Measurements from ENCODE around the gene NOTCH1. TPM values are rescaled to one million over a fixed set of nuclear protein-coding genes. Genes with fewer than 3 reads are reported as not detected.

The NOTCH1 gene
- total and polyA plus RNA-seq, 2 of the 4 experiments (the other 2 are of a cell fraction), result 1.8 to 6.0 TPM

- 0 out of 2 replicates have a peak, but pooled peaks cover 4% of the 10 kb centered on the region for H3K4me1 ChIP-seq (ENCODE audit: control insufficient read depth, insufficient read depth, low read length)
- no peak overlapping the region for H3K27ac ChIP-seq (ENCODE audit: insufficient read depth, low read length)
- in situ Hi-C loops (cut with MboI; ENCODE audit: low sequenced_read_pairs), result no loop called here
- intact Hi-C loops (cut with micrococcal nuclease), result loop anchor here (1.0 kb wide), 1 partner anchor 137 kb away; no protein-coding TSS in a partner anchor
- no peaks in the 10 kb centered on the region for H3K9me3 ChIP-seq (ENCODE audit: control insufficient read depth, insufficient read depth, low read length)
- no peak overlapping the region for H2AK9ac ChIP-seq (replicated peaks; ENCODE audit: low read depth, low read length, poor library complexity)
- TF ChIP-seq RCOR1 (IDR thresholded peaks at IDR 0.05; ENCODE audit: insufficient replicate concordance, low read length), result peak; percentile 55
- no peak for TF ChIP-seq NFE2L2 (IDR thresholded peaks at IDR 0.05; ENCODE audit: low read depth, low read length)
- TF ChIP-seq FOS (IDR thresholded peaks at IDR 0.05; ENCODE audit: low read depth, low read length), result no peak
- TF ChIP-seq SMC3 (IDR thresholded peaks at IDR 0.05; ENCODE audit: low read depth, low read length), result peak; percentile 97
- peak; percentile 94 for TF ChIP-seq RAD21 (IDR thresholded peaks at IDR 0.05; ENCODE audit: low read length)
- 0 out of 2 replicates have a peak, but pooled peaks have one; percentile 37 for TF ChIP-seq MAZ (IDR thresholded peaks at IDR 0.05; ENCODE audit: borderline replicate concordance, low read depth, low read length)
- peak; percentile 93 for TF ChIP-seq CTCF (conservative IDR thresholded peaks at IDR 0.05; ENCODE audit: low read depth, low read length)
- no peak overlapping the region; the same call in 1 of the 2 replicates for H2AK5ac ChIP-seq (ENCODE audit: low read depth, low read length)
- no peak overlapping the region for H3K4me2 ChIP-seq (ENCODE audit: low read depth, low read length)
- dilution Hi-C loops (cut with HindIII; ENCODE audit: low sequenced_read_pairs, unreplicated experiment), result no loop called here
- H3K4ac ChIP-seq (ENCODE audit: low read depth, low read length), result no peak overlapping the region
- POLR2A ChIA-PET (ENCODE audit: unreplicated experiment), result no interaction called here
- ATAC-seq (ENCODE audit: low read depth), result peak; percentile 30; the same call in 1 of the 2 replicates
- no peaks in the 10 kb centered on the region for H3K79me1 ChIP-seq (ENCODE audit: low read depth in 1 of 2, low read length in 2 of 2)
- no peak overlapping the region for H2BK15ac ChIP-seq (ENCODE audit: low read depth, low read length)
- no peak overlapping the region for H2BK20ac ChIP-seq (ENCODE audit: low read depth, low read length)
- 26% methylated on average over 7 of the region's 22 CpGs; no CpG with 5 or more reads in 1 of the 2 experiments for WGBS, 2 experiments (ENCODE audit: extremely low coverage in 2 of 2, insufficient read length in 1 of 2)
- no peak overlapping the region for H4K5ac ChIP-seq (ENCODE audit: low read depth, low read length)
- H3K4me3 ChIP-seq (ENCODE audit: insufficient read depth, low read depth, low read length), result no peak overlapping the region
- H2BK120ac ChIP-seq (ENCODE audit: low read depth, low read length), result no peak overlapping the region
- H2BK5ac ChIP-seq (ENCODE audit: low read depth, low read length, poor library complexity, severe bottlenecking), result no peak overlapping the region
- no peak overlapping the region for H4K91ac ChIP-seq (ENCODE audit: insufficient read depth, low read depth, low read length)
- H3K36me3 ChIP-seq (ENCODE audit: control insufficient read depth, insufficient read depth, low read length), result no peaks in the 10 kb centered on the region
- CTCF ChIA-PET, result interaction anchor here (0.7 to 2.1 kb wide), 9 partner anchors 15 to 145 kb away, joined by 3 to 9 read pairs (median 4); no protein-coding TSS in a partner anchor
- BruUV-seq (replicated peaks), result no TSS peak
- no peak overlapping the region for H2AFZ ChIP-seq (replicated peaks; ENCODE audit: low read length, poor library complexity)
- H3K9ac ChIP-seq (ENCODE audit: low read depth, low read length), result no peak overlapping the region
- H3K18ac ChIP-seq (ENCODE audit: low read depth, low read length), result no peak overlapping the region
- peak; percentile 8 for DNase-seq
- no peak overlapping the region for H3K56ac ChIP-seq (ENCODE audit: extremely low read depth, insufficient read depth, low read length)
- H3K9me1 ChIP-seq (ENCODE audit: insufficient read depth, low read length), result no peaks in the 10 kb centered on the region
- H3K23ac ChIP-seq (ENCODE audit: low read depth, low read length), result no peak overlapping the region
- H3K14ac ChIP-seq (replicated peaks; ENCODE audit: low read depth, low read length), result no peak overlapping the region
- no peaks in the 10 kb centered on the region; the same call in 1 of the 2 replicates for H3K27me3 ChIP-seq (ENCODE audit: control insufficient read depth, insufficient read depth, low read length)
- H4K8ac ChIP-seq (ENCODE audit: low read depth in 2 of 2, low read length in 2 of 2), result no peak overlapping the region
- peaks cover 11% of the 10 kb centered on the region for H4K20me1 ChIP-seq (ENCODE audit: insufficient read depth, low read length)
Measured at GRCh38 chr9:136488247-136489214, 57.3 kb downstream of the NOTCH1 start.

Data from IMR-90 (cell line).